Left forelimb (tissue), 1 donor: ENCODE data around the gene SHF.

ENCODE experiments used
- DNase-seq: peaks from one replicate; pipeline ENCODE4 v3.0.0-alpha.2; 2018; ENCODE audit warnings: low spot score

The SHF gene

GRCh38 chr15:45126535-45127158 is 61.1 kb downstream of the SHF start:
- no peak for DNase-seq

- DNase-seq, result no peak
Observed at GRCh38 chr15:45123397-45123796, 64.4 kb downstream of the SHF start.

- DNase-seq, result no peak
Observed at GRCh38 chr15:45122719-45123118, 65.0 kb downstream of the SHF start.

- DNase-seq, result no peak
Observed at GRCh38 chr15:45121706-45122417, 65.9 kb downstream of the SHF start.

- no peak for DNase-seq
Observed at GRCh38 chr15:45121020-45121419, 66.7 kb downstream of the SHF start.

- DNase-seq, result no peak
Observed at GRCh38 chr15:45120081-45120972, 67.4 kb downstream of the SHF start.

- DNase-seq, result no peak
Observed at GRCh38 chr15:45118996-45119395, 68.8 kb downstream of the SHF start.

- peak; percentile 88 for DNase-seq
Observed at GRCh38 chr15:45118131-45118588, 69.6 kb downstream of the SHF start.

- DNase-seq, result no peak
Observed at GRCh38 chr15:45117308-45118130, 70.2 kb downstream of the SHF start.
